NB4 (cell line): Measurements from ENCODE around the gene MSH6.

ENCODE experiments used
- CTCF ChIP-seq: IDR thresholded peaks from one replicate; pipeline ENCODE4 v1.5.1; 2012; ENCODE audit warnings: low read depth, low read length
- MAX ChIP-seq: IDR thresholded peaks from 2 replicates; pipeline ENCODE4 v1.6.1; 2011; ENCODE audit warnings: low read depth, low read length
- POLR2A ChIP-seq: IDR thresholded peaks from 2 replicates; pipeline ENCODE4 v1.6.1; 2011; ENCODE audit warnings: mild to moderate bottlenecking; ENCODE audit not compliant: insufficient read length; ENCODE audit errors: extremely low read depth

- TF ChIP-seq CTCF, result no peak
- TF ChIP-seq POLR2A, result no peak
- no peak for TF ChIP-seq MAX
Observed at GRCh38 chr2:47772343-47772742, 10.6 kb upstream of the MSH6 start.
